ENCODE results near the gene EFHB.
"Not testable (repeated sequence)": the region's sequence is repeated elsewhere in the genome, so short reads cannot be mapped to it uniquely, and the experiment has no call there.

The EFHB gene

DNA sequence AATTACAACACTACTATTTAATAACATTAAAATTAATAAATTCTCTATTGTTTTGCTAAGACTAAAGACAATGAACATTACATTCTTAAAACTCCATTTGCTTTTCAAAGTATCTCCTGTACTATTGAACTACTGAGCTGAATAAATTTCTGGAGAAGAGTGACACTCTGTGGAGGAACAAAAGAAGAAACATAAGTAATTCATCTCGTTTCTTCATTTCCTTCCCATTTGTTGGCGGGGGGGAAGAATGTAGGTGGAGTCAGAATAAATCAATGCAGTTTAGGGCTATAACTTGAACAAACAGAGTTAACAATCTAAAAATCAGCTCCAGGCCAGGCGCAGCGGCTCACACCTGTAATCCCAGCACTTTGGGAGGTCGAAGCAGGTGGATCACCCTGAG, 32.7 kb downstream of the EFHB start:
- Histone ChIP-seq H2BK15ac (replicated peaks; ENCODE audit: low read depth) (no peak overlapping the region), H4K8ac (ENCODE audit: low read depth, low read length) (no peak overlapping the region), H3K36me3 (ENCODE audit: control insufficient read depth, insufficient read depth, low read length) (no peaks in the 10 kb centered on the region), H2BK5ac (ENCODE audit: low read length) (no peak overlapping the region), H3K4me2 (ENCODE audit: low read length) (no peak overlapping the region), H3K18ac (ENCODE audit: low read length) (no peak overlapping the region), H3K4ac (ENCODE audit: low read depth, low read length) (no peak overlapping the region), H3K79me2 (ENCODE audit: control insufficient read depth, insufficient read depth, low read length) (no peaks in the 10 kb centered on the region), H3K79me1 (ENCODE audit: low read length) (no peaks in the 10 kb centered on the region), H3K56ac (ENCODE audit: low read length) (no peak overlapping the region), H3K4me3 (ENCODE audit: low read length) (no peak overlapping the region), H3K23ac (ENCODE audit: low read length) (no peak overlapping the region), H3K27me3 (ENCODE audit: insufficient read depth, low read length, poor library complexity) (no peaks in the 10 kb centered on the region), H4K5ac (ENCODE audit: low read length) (no peak overlapping the region), H3K27ac (ENCODE audit: low read depth, low read length) (no peak overlapping the region), H3K4me1 (ENCODE audit: control insufficient read depth, low read depth, low read length) (no peaks in the 10 kb centered on the region), H2BK120ac (ENCODE audit: low read depth, low read length) (no peak overlapping the region), H3K9ac (ENCODE audit: low read length) (no peak overlapping the region), H2AK5ac (ENCODE audit: low read length) (no peak overlapping the region)
- no peak for DNase-seq
- WGBS (ENCODE audit: extremely low coverage, insufficient coverage, low lambda C conversion rate), result no CpG with 5 or more reads among the region's 5 CpGs

DNA sequence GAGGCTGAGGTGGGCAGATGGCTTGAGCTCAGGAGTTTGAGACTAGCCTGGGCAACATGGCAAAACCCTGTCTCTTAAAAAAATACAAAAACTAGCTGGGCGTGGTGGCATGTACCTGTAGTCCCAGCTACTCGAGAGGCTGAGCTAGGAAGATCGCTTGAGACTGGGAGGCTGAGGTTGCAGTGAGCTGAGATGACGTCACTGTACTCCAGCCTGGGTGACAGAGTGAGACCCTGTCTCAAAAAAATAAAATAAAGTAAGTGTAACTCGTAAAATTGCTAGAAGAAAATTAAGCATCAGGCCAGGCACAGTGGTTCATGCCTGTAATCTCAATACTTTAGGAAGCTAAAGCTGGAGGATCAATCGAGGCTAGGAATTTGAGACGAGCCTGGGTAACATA, 34.2 kb downstream of the EFHB start:
- H3K79me1 ChIP-seq (ENCODE audit: low read length); H3K4me2 ChIP-seq (ENCODE audit: low read length); H4K5ac ChIP-seq (ENCODE audit: low read length); H3K4me3 ChIP-seq (ENCODE audit: low read length); H2BK5ac ChIP-seq (ENCODE audit: low read length); H3K27ac ChIP-seq (ENCODE audit: low read depth, low read length); H3K18ac ChIP-seq (ENCODE audit: low read length); H3K9ac ChIP-seq (ENCODE audit: low read length); H3K4ac ChIP-seq (ENCODE audit: low read depth, low read length); H2BK120ac ChIP-seq (ENCODE audit: low read depth, low read length); H3K56ac ChIP-seq (ENCODE audit: low read length); H3K27me3 ChIP-seq (ENCODE audit: insufficient read depth, low read length, poor library complexity); H3K36me3 ChIP-seq (ENCODE audit: control insufficient read depth, insufficient read depth, low read length); H2BK15ac ChIP-seq (replicated peaks; ENCODE audit: low read depth); H2AK5ac ChIP-seq (ENCODE audit: low read length); H3K79me2 ChIP-seq (ENCODE audit: control insufficient read depth, insufficient read depth, low read length); H3K4me1 ChIP-seq (ENCODE audit: control insufficient read depth, low read depth, low read length); H4K8ac ChIP-seq (ENCODE audit: low read depth, low read length); H3K23ac ChIP-seq (ENCODE audit: low read length); DNase-seq: not testable (repeated sequence)
- no CpG with 5 or more reads among the region's 7 CpGs for WGBS (ENCODE audit: extremely low coverage, insufficient coverage, low lambda C conversion rate)

DNA sequence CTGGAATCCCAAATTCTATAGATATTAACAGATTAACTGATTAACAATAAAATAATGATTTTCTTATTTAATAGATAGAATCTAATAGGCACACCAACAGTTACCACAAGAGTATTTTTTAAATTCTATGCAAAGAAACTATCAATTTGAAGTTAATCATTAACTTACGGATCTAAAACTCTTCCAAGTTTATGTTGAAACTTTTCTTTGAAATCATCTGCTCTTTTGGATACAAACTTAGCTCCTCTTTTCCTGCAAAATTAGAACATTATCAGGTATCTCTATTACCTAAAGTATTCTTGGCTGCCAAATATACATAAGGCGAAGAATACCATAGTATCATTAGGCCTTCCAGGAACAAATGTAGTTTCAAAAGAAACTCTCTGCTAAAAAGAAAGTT, 34.8 kb downstream of the EFHB start:
- H3K4me3 ChIP-seq (ENCODE audit: low read length), result no peak overlapping the region
- no peak overlapping the region for H4K5ac ChIP-seq (ENCODE audit: low read length)
- H4K8ac ChIP-seq (ENCODE audit: low read depth, low read length), result no peak overlapping the region
- H2AK5ac ChIP-seq (ENCODE audit: low read length), result no peak overlapping the region
- no peak overlapping the region for H3K4me2 ChIP-seq (ENCODE audit: low read length)
- no peak overlapping the region for H2BK5ac ChIP-seq (ENCODE audit: low read length)
- DNase-seq, result no peak
- WGBS (ENCODE audit: extremely low coverage, insufficient coverage, low lambda C conversion rate), result no CpG with 5 or more reads among the region's 2 CpGs
- H3K4ac ChIP-seq (ENCODE audit: low read depth, low read length), result no peak overlapping the region
- no peak overlapping the region for H2BK15ac ChIP-seq (replicated peaks; ENCODE audit: low read depth)
- no peak overlapping the region for H3K27ac ChIP-seq (ENCODE audit: low read depth, low read length)
- no peak overlapping the region for H3K23ac ChIP-seq (ENCODE audit: low read length)
- no peak overlapping the region for H2BK120ac ChIP-seq (ENCODE audit: low read depth, low read length)
- no peaks in the 10 kb centered on the region for H3K79me1 ChIP-seq (ENCODE audit: low read length)
- no peaks in the 10 kb centered on the region for H3K79me2 ChIP-seq (ENCODE audit: control insufficient read depth, insufficient read depth, low read length)
- no peaks in the 10 kb centered on the region for H3K36me3 ChIP-seq (ENCODE audit: control insufficient read depth, insufficient read depth, low read length)
- no peaks in the 10 kb centered on the region for H3K27me3 ChIP-seq (ENCODE audit: insufficient read depth, low read length, poor library complexity)
- H3K9ac ChIP-seq (ENCODE audit: low read length), result no peak overlapping the region
- no peak overlapping the region for H3K56ac ChIP-seq (ENCODE audit: low read length)
- no peaks in the 10 kb centered on the region for H3K4me1 ChIP-seq (ENCODE audit: control insufficient read depth, low read depth, low read length)
- H3K18ac ChIP-seq (ENCODE audit: low read length), result no peak overlapping the region

DNA sequence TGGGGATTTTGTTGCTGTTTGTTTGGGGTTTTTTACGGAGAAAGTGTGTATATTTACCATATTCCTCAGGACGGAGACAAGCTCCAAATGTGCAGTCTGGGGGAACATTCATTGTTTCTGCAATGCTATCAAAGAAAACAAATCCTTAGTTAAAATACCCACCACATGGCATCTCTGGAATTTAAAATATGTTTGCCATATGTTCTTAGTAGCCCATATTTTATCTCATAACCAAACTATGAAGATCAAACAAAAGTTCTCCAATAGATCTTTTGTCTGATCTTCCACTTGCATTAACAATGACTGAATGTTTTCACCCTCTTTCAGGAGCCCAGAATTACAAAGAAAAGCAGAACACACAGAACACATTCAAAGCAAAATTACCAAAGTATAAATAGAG, 35.3 kb downstream of the EFHB start:
- no peaks in the 10 kb centered on the region for H3K79me2 ChIP-seq (ENCODE audit: control insufficient read depth, insufficient read depth, low read length)
- no peak overlapping the region for H4K8ac ChIP-seq (ENCODE audit: low read depth, low read length)
- no peak for DNase-seq
- H3K56ac ChIP-seq (ENCODE audit: low read length), result no peak overlapping the region
- H3K4me2 ChIP-seq (ENCODE audit: low read length), result no peak overlapping the region
- no peak overlapping the region for H3K18ac ChIP-seq (ENCODE audit: low read length)
- H4K5ac ChIP-seq (ENCODE audit: low read length), result no peak overlapping the region
- H3K9ac ChIP-seq (ENCODE audit: low read length), result no peak overlapping the region
- no peaks in the 10 kb centered on the region for H3K36me3 ChIP-seq (ENCODE audit: control insufficient read depth, insufficient read depth, low read length)
- H2AK5ac ChIP-seq (ENCODE audit: low read length), result no peak overlapping the region
- WGBS (ENCODE audit: extremely low coverage, insufficient coverage, low lambda C conversion rate), result no CpG with 5 or more reads among the region's 2 CpGs
- H2BK5ac ChIP-seq (ENCODE audit: low read length), result no peak overlapping the region
- H2BK120ac ChIP-seq (ENCODE audit: low read depth, low read length), result no peak overlapping the region
- no peak overlapping the region for H3K4me3 ChIP-seq (ENCODE audit: low read length)
- H2BK15ac ChIP-seq (replicated peaks; ENCODE audit: low read depth), result no peak overlapping the region
- no peak overlapping the region for H3K4ac ChIP-seq (ENCODE audit: low read depth, low read length)
- H3K27me3 ChIP-seq (ENCODE audit: insufficient read depth, low read length, poor library complexity), result no peaks in the 10 kb centered on the region
- no peaks in the 10 kb centered on the region for H3K4me1 ChIP-seq (ENCODE audit: control insufficient read depth, low read depth, low read length)
- no peak overlapping the region for H3K23ac ChIP-seq (ENCODE audit: low read length)
- no peaks in the 10 kb centered on the region for H3K79me1 ChIP-seq (ENCODE audit: low read length)
- no peak overlapping the region for H3K27ac ChIP-seq (ENCODE audit: low read depth, low read length)

DNA sequence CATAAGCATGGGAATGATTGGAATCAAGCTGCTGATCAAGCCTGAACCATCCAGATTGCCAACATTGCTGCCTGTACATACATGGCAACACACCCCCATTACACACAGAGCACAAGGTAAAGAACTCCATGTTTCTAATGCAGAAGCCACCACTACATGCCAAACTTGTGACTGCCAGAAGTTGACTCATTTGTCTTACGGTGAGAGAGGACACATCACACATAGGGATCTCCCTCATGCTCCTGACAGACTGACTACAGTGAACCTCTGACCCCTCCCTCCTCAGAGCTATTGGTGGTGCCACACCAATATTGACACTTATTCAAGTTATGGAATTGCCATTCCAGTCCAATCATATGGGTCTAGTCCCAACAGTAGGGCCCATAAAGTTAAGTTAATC, 42.3 kb downstream of the EFHB start:
- no peak overlapping the region for H3K4me2 ChIP-seq (ENCODE audit: low read length)
- no peak overlapping the region for H4K5ac ChIP-seq (ENCODE audit: low read length)
- H2BK5ac ChIP-seq (ENCODE audit: low read length), result no peak overlapping the region
- no peak overlapping the region for H2AK5ac ChIP-seq (ENCODE audit: low read length)
- no peak overlapping the region for H3K27ac ChIP-seq (ENCODE audit: low read depth, low read length)
- no peak overlapping the region for H3K18ac ChIP-seq (ENCODE audit: low read length)
- H3K4me1 ChIP-seq (ENCODE audit: control insufficient read depth, low read depth, low read length), result no peaks in the 10 kb centered on the region
- H3K56ac ChIP-seq (ENCODE audit: low read length), result no peak overlapping the region
- no CpG with 5 or more reads among the region's 1 CpG for WGBS (ENCODE audit: extremely low coverage, insufficient coverage, low lambda C conversion rate)
- no peak overlapping the region for H3K4me3 ChIP-seq (ENCODE audit: low read length)
- no peak overlapping the region for H3K4ac ChIP-seq (ENCODE audit: low read depth, low read length)
- no peak overlapping the region for H3K9ac ChIP-seq (ENCODE audit: low read length)
- no peaks in the 10 kb centered on the region for H3K79me1 ChIP-seq (ENCODE audit: low read length)
- H2BK120ac ChIP-seq (ENCODE audit: low read depth, low read length), result no peak overlapping the region
- no peak overlapping the region for H4K8ac ChIP-seq (ENCODE audit: low read depth, low read length)
- H3K36me3 ChIP-seq (ENCODE audit: control insufficient read depth, insufficient read depth, low read length), result no peaks in the 10 kb centered on the region
- H3K27me3 ChIP-seq (ENCODE audit: insufficient read depth, low read length, poor library complexity), result no peaks in the 10 kb centered on the region
- H3K23ac ChIP-seq (ENCODE audit: low read length), result no peak overlapping the region
- DNase-seq, result no peak
- no peaks in the 10 kb centered on the region for H3K79me2 ChIP-seq (ENCODE audit: control insufficient read depth, insufficient read depth, low read length)
- no peak overlapping the region for H2BK15ac ChIP-seq (replicated peaks; ENCODE audit: low read depth)

DNA sequence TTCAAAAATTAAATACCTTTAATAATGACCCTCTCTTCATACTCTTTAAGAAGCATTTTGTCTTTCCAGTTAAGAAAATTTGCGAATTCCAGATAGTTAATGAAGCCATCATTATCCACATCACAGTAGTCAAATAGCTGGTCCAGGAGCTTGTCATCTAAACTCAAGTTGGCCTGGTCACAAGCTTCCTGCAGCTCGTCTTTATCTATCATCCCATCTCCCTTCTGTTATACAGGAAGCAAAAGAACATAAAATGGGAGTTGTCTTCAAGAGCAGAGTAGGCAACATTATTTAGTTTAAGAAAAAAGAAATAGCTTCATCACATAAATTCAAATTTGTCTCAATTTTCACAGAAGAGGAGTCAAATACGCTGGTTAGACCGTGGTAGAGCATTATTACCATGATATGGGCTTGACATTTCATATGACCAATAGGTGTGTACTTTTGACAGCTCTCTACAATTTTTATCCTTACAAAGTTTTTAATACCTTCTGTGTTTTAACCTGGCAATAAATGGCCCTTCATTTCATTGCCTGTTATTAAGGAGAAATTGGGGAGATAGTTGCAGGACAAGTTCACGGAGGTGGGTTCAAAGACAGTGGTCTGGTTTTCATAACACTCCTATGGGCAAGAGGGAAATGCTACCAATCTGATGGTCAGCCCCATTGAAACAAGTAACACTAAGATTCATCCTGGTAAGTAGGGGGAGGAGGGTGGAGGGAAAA, 45.4 kb downstream of the EFHB start:
- Histone ChIP-seq H3K79me1 (ENCODE audit: low read length) (no peaks in the 10 kb centered on the region), H3K79me2 (ENCODE audit: control insufficient read depth, insufficient read depth, low read length) (no peaks in the 10 kb centered on the region), H2BK15ac (replicated peaks; ENCODE audit: low read depth) (no peak overlapping the region), H3K18ac (ENCODE audit: low read length) (no peak overlapping the region), H2AK5ac (ENCODE audit: low read length) (no peak overlapping the region), H3K4ac (ENCODE audit: low read depth, low read length) (no peak overlapping the region), H3K4me1 (ENCODE audit: control insufficient read depth, low read depth, low read length) (no peaks in the 10 kb centered on the region), H2BK5ac (ENCODE audit: low read length) (no peak overlapping the region), H3K4me2 (ENCODE audit: low read length) (no peak overlapping the region), H2BK120ac (ENCODE audit: low read depth, low read length) (no peak overlapping the region), H3K56ac (ENCODE audit: low read length) (no peak overlapping the region), H4K8ac (ENCODE audit: low read depth, low read length) (no peak overlapping the region), H3K9ac (ENCODE audit: low read length) (no peak overlapping the region), H3K4me3 (ENCODE audit: low read length) (no peak overlapping the region), H3K27ac (ENCODE audit: low read depth, low read length) (no peak overlapping the region), H3K23ac (ENCODE audit: low read length) (no peak overlapping the region), H3K36me3 (ENCODE audit: control insufficient read depth, insufficient read depth, low read length) (no peaks in the 10 kb centered on the region), H3K27me3 (ENCODE audit: insufficient read depth, low read length, poor library complexity) (no peaks in the 10 kb centered on the region), H4K5ac (ENCODE audit: low read length) (no peak overlapping the region)
- no CpG with 5 or more reads among the region's 5 CpGs for WGBS (ENCODE audit: extremely low coverage, insufficient coverage, low lambda C conversion rate)
- no peak for DNase-seq

Data from mesendoderm (in vitro differentiated cells).